ENCODE data around the gene NRF1. TPM values are rescaled to one million over a fixed set of nuclear protein-coding genes. Genes with fewer than 3 reads are reported as not detected.
"Not testable (repeated sequence)": the region's sequence is repeated elsewhere in the genome, so short reads cannot be mapped to it uniquely, and the experiment has no call there.

NRF1 gene
- total and polyA plus RNA-seq, 10 of the 15 experiments (the other 5 are each of a cell fraction or from before 2014, with no cell fraction given) = 3.5 to 23.1 (median 13.5) TPM

DNA sequence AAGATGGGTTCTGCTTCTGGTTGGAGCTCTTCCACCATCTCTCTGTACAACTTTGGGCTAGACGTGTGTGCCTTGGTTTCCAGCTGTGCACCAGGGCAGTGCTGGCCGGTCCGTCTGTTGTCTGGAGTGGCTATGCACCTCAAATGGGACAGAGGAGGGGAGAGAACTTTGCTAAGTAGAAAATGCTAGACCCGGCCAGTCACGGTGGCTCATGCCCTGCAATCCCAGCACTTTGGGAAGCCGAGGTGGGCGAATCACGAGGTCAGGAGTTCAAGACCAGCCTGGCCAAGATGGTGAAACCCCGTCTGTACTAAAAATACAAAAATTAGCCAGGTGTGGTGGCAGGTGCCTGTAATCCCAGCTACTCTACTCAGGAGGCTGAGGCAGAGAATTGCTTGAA, 182.9 kb downstream of the NRF1 start:
- POLR2A ChIA-PET; DNase-seq (ENCODE audit: low read depth, low spot score); FAIRE-seq; BruUV-seq (replicated peaks); H2AFZ ChIP-seq (ENCODE audit: control insufficient read depth, low read depth, low read length); H3K27ac ChIP-seq (ENCODE audit: control insufficient read depth, insufficient read depth); H3K4me2 ChIP-seq (ENCODE audit: control insufficient read depth, insufficient read depth); RAD21 ChIA-PET (ENCODE audit: unreplicated experiment); CTCF ChIA-PET; ATAC-seq; H3K9ac ChIP-seq (ENCODE audit: control insufficient read depth, insufficient read depth, low read length); H3K4me1 ChIP-seq (ENCODE audit: control insufficient read depth, insufficient read depth, low read length); H3K27me3 ChIP-seq (replicated peaks in 1 of 2; ENCODE audit: control insufficient read depth in 2 of 2, insufficient read depth in 2 of 2, low read length in 1 of 2); H3K79me2 ChIP-seq (ENCODE audit: control insufficient read depth, insufficient read depth, low read length); H3K9me3 ChIP-seq (replicated peaks; ENCODE audit: control insufficient read depth, insufficient read depth, low read length); H4K20me1 ChIP-seq (ENCODE audit: control insufficient read depth, insufficient read depth); H3K36me3 ChIP-seq (ENCODE audit: control insufficient read depth in 2 of 2, insufficient read depth in 2 of 2, low read length in 1 of 2); intact Hi-C loops (cut with micrococcal nuclease; ENCODE audit: unreplicated experiment); in situ Hi-C loops (cut with MboI); H3K4me3 ChIP-seq: not testable (repeated sequence)
- SMC1A ChIA-PET (ENCODE audit: uncharacterized antibody, unreplicated experiment) = interaction anchor here (1.1 kb wide), 1 partner anchor 22 kb away, joined by 4 read pairs; no protein-coding TSS in a partner anchor
- 42% methylated on average over 9 of the region's 9 CpGs for WGBS (ENCODE audit: insufficient coverage, insufficient replicate concordance, low lambda C conversion rate, missing lambda C conversion rate)

DNA sequence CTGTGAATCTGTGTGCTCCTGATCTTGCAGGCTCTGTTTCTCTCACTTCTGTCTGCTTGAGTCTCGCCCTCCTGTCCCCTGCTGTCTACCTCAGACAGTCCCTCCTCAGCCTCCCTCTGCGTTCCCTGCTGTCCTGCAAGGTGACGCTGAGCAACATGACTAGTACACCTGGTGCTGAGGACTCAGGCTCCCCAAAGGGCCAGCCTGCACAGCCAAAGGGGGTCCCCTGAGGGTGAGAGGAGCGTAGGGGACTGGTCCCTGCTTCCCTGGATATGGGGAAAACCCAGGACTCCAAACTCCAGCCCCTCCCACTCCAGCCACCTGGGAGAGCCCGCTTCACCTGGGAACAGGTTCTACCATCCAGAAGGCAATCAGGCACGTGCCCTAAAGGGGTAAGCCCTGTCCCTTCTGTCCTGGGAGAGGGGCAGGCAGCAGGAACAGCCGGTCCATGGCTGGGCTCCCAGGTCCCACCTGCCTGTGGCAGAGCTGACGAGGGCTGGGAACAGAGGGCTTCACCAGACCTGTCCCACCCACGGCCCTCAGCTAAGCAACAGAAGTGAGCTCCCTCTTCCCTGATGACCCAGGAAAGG, 184.8 kb downstream of the NRF1 start:
- H3K36me3 ChIP-seq (ENCODE audit: control insufficient read depth in 2 of 2, insufficient read depth in 2 of 2, low read length in 1 of 2) = no peaks in the 10 kb centered on the region
- no peak for DNase-seq (ENCODE audit: low read depth, low spot score)
- no peak overlapping the region for H3K9ac ChIP-seq (ENCODE audit: control insufficient read depth, insufficient read depth, low read length)
- POLR2A ChIA-PET = no interaction called here
- no TSS peak for BruUV-seq (replicated peaks)
- SMC1A ChIA-PET (ENCODE audit: uncharacterized antibody, unreplicated experiment) = no interaction called here
- H3K27ac ChIP-seq (ENCODE audit: control insufficient read depth, insufficient read depth) = no peak overlapping the region
- H2AFZ ChIP-seq (ENCODE audit: control insufficient read depth, low read depth, low read length) = no peak overlapping the region
- H3K27me3 ChIP-seq (replicated peaks in 1 of 2; ENCODE audit: control insufficient read depth in 2 of 2, insufficient read depth in 2 of 2, low read length in 1 of 2) = no peaks in the 10 kb centered on the region; a peak in 3 of 4 replicates
- ATAC-seq = no peak
- CTCF ChIA-PET = no interaction called here
- intact Hi-C loops (cut with micrococcal nuclease; ENCODE audit: unreplicated experiment) = no loop called here
- H3K4me2 ChIP-seq (ENCODE audit: control insufficient read depth, insufficient read depth) = no peak overlapping the region
- no peak overlapping the region for H3K4me3 ChIP-seq
- no peaks in the 10 kb centered on the region for H3K79me2 ChIP-seq (ENCODE audit: control insufficient read depth, insufficient read depth, low read length)
- no peak for FAIRE-seq
- H3K4me1 ChIP-seq (ENCODE audit: control insufficient read depth, insufficient read depth, low read length) = no peaks in the 10 kb centered on the region
- RAD21 ChIA-PET (ENCODE audit: unreplicated experiment) = no interaction called here
- 36% methylated on average over 9 of the region's 9 CpGs for WGBS (ENCODE audit: insufficient coverage, insufficient replicate concordance, low lambda C conversion rate, missing lambda C conversion rate)
- in situ Hi-C loops (cut with MboI) = no loop called here
- H3K9me3 ChIP-seq (replicated peaks; ENCODE audit: control insufficient read depth, insufficient read depth, low read length) = no peaks in the 10 kb centered on the region
- no peaks in the 10 kb centered on the region for H4K20me1 ChIP-seq (ENCODE audit: control insufficient read depth, insufficient read depth)
- TF ChIP-seq WRNIP1 (IDR thresholded peaks at IDR 0.05; ENCODE audit: borderline replicate concordance, low read depth, low read length) (no peak), RCOR1 (conservative IDR thresholded peaks at IDR 0.05; ENCODE audit: low read depth, low read length) (no peak), BHLHE40 (IDR thresholded peaks at IDR 0.05; ENCODE audit: borderline replicate concordance in 1 of 2, low read depth in 2 of 2, low read length in 1 of 2) (no peak), NR2C1 (IDR thresholded peaks at IDR 0.05) (no peak), MYB (IDR thresholded peaks at IDR 0.05; ENCODE audit: borderline replicate concordance, low read depth, low read length) (no peak), HDAC2 (IDR thresholded peaks at IDR 0.05) (no peak), LARP7 (IDR thresholded peaks at IDR 0.05) (no peak)
- TF ChIP-seq, protein P1, sequence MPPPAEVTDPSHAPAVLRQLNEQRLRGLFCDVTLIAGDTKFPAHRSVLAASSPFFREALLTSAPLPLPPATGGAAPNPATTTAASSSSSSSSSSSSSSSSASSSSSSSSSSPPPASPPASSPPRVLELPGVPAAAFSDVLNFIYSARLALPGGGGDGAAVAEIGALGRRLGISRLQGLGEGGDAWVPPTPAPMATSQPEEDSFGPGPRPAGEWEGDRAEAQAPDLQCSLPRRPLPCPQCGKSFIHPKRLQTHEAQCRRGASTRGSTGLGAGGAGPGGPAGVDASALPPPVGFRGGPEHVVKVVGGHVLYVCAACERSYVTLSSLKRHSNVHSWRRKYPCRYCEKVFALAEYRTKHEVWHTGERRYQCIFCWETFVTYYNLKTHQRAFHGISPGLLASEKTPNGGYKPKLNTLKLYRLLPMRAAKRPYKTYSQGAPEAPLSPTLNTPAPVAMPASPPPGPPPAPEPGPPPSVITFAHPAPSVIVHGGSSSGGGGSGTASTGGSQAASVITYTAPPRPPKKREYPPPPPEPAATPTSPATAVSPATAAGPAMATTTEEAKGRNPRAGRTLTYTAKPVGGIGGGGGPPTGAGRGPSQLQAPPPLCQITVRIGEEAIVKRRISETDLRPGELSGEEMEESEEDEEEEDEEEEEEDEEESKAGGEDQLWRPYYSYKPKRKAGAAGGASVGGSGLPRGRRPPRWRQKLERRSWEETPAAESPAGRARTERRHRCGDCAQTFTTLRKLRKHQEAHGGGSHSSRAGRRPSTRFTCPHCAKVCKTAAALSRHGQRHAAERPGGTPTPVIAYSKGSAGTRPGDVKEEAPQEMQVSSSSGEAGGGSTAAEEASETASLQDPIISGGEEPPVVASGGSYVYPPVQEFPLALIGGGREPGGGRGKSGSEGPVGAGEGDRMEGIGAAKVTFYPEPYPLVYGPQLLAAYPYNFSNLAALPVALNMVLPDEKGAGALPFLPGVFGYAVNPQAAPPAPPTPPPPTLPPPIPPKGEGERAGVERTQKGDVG (CRISPR knock-in tag; IDR thresholded peaks at IDR 0.05) = no peak
- TF ChIP-seq, protein P2, sequence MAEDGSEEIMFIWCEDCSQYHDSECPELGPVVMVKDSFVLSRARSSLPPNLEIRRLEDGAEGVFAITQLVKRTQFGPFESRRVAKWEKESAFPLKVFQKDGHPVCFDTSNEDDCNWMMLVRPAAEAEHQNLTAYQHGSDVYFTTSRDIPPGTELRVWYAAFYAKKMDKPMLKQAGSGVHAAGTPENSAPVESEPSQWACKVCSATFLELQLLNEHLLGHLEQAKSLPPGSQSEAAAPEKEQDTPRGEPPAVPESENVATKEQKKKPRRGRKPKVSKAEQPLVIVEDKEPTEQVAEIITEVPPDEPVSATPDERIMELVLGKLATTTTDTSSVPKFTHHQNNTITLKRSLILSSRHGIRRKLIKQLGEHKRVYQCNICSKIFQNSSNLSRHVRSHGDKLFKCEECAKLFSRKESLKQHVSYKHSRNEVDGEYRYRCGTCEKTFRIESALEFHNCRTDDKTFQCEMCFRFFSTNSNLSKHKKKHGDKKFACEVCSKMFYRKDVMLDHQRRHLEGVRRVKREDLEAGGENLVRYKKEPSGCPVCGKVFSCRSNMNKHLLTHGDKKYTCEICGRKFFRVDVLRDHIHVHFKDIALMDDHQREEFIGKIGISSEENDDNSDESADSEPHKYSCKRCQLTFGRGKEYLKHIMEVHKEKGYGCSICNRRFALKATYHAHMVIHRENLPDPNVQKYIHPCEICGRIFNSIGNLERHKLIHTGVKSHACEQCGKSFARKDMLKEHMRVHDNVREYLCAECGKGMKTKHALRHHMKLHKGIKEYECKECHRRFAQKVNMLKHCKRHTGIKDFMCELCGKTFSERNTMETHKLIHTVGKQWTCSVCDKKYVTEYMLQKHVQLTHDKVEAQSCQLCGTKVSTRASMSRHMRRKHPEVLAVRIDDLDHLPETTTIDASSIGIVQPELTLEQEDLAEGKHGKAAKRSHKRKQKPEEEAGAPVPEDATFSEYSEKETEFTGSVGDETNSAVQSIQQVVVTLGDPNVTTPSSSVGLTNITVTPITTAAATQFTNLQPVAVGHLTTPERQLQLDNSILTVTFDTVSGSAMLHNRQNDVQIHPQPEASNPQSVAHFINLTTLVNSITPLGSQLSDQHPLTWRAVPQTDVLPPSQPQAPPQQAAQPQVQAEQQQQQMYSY (CRISPR knock-in tag; IDR thresholded peaks at IDR 0.05) = no peak
